Medulla oblongata (tissue), 1 donor: ENCODE measurements around the gene ZNF433.

Experiments used
- DNase-seq: peaks from one replicate; pipeline ENCODE4 v3.0.0-alpha.2; 2015; ENCODE audit errors: extremely low spot score

ZNF433 gene

DNA sequence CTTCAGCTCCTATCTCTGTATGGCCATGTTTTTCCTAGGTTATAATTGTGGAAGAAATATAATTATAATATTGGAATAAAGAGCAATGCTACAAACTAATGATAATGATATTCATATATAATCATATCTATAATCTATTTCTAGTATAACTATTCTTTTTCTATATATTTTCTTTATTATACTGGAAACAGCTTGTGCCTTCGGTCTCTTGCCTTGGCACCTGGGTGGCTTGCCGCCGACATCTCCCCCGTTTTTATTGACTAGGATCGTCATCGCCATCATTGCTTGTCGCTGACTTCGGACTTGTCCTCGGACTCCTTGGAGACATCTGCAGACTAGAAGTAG, 46.4 kb downstream of the ZNF433 start:
- no peak for DNase-seq

DNA sequence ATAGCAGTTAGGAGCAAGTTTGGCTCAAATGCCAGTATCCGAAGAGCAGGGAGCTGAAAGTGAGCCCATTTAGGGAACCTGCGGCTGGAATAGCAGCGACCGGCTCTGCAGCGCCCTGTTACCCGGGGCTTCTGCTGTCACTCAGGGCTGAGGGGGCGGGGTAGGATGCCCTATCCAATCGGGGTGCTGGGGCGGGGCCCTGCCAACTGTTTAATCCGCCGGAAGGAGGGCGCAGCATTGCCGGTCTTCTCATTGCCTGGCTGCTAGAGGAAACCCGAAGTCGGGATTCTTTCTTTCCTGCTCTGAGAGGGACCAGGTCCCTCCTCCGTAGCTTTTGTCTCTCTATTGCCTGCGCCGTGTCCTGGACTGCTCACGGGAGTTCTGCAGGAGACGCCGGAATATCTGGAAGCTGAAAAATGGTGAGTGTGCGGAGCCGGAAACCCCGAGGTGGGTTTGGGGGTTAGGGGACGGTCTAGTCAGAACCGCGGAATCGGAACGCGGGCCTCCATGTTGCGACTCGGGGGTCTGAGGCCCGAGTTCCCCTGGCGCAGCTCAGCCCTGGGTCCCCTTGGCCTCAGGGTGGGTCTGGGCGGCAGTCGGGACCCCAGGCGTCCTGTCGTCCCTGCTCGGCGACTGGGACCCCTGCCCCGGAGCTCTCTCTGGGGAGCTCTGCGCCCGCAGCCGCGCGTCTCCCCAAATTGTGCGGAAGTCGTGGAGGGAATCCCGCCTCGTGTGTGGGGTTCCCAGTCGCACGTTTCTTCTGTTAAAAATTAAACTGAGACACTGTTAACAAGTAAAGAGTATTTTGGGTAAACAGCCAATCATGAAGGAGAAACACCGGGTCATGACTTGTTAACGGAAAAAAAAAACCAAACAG, 47.8 kb downstream of the ZNF433 start:
- peak; percentile 96 for DNase-seq

DNA sequence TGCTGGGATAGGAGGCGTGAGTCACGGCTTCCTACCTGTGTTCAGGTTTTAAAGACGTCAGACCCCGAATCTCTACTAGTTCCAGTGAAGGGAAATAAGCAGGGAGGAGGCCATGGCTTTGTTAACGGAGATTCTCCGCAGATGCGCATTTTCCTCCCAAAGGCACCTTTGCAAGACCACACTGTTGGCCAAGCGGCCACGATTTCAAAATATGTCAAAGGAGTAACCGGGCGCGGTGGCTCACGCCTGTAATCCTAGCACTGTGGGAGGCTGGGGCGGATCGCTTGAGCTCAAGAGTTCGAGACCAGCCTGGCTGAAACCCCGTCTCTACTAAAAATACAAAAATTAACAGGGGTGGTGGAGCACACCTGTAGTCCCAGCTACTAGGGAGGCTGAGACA, 48.7 kb downstream of the ZNF433 start:
- no peak for DNase-seq

DNA sequence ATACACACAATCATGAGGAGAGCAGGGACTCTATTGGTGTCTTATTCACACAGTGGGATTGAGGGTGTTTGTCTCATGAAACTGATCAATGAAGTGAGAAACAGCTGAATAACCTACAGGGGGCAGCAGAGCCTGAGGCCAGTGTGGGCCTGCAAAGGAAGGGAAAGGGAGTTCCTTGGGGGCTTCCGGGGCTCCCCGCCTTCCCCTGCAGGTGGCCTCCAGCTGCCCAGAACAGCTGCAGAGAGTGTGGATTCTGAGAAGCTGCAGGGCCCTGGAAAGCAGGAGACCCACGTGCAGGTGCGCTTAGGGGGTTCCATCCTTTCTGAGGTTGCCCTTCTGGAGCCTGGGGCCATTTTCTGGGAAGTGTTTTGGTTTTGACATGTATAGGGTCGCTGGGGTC, 50.5 kb downstream of the ZNF433 start:
- no peak for DNase-seq

DNA sequence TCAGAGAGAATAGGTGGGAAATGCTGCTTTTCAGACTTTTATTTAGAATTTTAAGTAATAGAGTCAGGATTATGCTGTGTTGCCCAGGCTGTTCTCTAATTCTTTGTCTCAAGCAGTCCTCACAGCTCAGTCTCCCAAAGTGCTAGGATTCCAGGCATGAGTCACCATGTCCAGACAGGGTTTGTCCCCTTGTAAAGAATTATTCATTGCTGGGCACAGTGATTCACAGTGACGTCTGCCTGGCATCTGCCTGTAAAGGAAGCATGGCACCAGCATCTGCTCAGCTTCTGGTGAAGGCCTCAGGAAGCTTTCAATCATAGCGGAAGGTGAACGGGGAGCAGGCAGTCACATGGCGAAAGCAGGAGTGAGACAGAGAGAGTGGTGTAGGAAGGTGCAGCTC, 53.0 kb downstream of the ZNF433 start:
- no peak for DNase-seq

DNA sequence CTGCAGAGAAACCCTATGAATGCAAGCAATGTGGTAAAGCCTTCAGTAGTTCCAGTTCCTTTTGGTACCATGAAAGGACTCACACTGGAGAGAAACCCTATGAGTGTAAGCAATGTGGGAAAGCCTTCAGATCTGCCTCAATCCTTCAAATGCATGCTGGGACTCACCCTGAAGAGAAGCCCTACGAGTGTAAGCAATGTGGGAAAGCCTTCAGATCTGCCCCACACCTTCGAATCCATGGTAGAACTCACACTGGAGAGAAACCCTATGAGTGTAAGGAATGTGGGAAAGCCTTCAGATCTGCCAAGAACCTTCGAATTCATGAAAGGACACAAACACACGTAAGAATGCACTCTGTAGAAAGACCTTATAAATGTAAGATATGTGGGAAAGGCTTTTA, 56.0 kb downstream of the ZNF433 start:
- DNase-seq, result no peak

DNA sequence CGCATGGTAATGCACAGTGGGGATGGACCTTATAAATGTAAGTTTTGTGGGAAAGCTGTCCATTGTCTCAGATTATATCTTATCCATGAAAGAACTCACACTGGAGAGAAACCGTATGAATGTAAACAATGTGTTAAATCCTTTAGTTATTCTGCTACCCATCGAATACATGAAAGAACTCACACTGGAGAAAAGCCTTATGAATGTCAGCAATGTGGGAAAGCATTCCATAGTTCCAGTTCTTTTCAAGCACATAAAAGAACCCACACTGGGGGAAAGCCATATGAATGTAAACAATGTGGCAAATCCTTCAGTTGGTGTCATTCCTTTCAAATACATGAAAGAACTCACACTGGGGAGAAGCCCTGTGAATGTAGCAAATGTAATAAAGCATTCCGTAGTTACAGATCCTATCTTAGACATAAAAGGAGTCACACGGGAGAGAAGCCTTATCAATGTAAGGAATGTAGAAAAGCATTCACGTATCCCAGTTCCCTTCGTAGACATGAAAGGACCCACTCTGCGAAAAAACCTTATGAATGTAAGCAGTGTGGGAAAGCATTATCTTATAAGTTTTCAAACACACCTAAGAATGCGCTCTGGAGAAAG, 56.9 kb downstream of the ZNF433 start:
- DNase-seq, result no peak

DNA sequence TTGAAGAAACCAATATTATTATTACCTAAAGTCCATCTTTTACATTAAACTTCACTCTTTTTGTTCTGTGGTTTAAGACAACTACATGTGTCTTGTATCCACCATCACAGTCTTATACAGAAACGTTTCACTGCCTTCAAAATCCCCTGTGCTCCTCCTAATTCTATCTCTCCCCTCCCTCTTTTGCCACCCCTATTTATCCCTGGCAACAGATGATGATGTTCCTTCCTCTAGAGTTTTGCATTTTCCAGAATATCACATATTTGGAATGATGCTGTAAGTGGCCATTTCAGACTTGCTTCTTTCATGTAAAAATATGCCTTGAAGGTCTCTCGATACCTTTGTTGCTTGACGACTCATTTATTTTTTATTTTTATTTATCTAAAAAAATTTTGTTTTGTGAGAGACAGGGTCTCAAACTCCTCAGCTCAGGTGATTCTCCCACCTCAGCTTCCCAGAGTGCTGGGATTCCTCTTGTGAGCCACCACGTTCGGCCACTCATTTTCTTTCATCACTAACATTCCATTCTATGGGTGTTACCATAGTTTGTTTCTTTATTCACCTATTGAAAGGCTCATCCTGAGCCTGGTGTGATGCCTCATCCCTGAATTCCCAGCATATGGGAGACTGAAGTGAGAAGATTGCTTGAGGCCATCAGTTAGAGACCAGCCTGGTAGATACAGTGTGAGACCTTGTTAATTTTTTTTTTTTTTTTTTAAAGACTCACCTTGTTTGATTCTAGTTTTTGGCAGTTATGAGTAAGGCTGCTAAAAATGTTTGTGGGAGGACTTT, 62.3 kb downstream of the ZNF433 start:
- no peak for DNase-seq

DNA sequence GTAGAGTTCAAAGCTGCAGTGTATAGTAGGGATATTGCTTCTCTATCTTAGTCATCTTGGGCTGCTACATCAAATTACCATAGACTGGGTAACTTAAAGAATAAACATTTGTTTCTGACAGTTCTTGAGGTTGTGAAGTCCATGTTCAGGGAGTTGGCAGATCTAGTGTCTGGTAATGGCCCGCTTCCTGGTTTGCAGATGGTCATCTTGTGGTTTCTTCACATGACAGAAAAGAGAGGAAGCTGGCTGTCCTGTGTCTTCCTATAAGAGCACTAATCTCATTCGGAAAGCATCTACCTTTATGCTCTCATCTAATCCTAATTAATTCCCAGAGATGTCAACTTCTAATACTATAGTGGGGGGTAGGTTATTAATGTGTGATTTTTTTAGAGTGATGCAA, 64.4 kb downstream of the ZNF433 start:
- peak; percentile 65 for DNase-seq

DNA sequence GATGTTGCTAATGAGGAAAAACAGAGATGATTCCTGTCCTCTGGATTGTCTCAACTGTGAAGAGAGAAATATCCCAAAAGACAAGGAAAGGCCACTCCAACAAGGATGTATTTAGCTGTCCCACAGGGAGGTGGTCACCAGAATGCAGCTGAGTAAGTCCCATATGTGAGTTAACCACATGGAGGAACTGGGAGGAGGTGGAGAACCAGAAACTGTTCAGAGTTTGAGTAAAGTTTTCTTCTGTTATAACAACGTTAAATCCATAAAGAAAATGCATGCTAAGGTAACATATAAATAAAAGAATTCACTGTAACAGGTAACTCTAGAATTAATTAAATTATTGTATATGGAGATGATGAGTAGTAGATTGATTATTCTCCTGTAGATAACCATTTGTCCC, 65.3 kb downstream of the ZNF433 start:
- DNase-seq, result no peak

DNA sequence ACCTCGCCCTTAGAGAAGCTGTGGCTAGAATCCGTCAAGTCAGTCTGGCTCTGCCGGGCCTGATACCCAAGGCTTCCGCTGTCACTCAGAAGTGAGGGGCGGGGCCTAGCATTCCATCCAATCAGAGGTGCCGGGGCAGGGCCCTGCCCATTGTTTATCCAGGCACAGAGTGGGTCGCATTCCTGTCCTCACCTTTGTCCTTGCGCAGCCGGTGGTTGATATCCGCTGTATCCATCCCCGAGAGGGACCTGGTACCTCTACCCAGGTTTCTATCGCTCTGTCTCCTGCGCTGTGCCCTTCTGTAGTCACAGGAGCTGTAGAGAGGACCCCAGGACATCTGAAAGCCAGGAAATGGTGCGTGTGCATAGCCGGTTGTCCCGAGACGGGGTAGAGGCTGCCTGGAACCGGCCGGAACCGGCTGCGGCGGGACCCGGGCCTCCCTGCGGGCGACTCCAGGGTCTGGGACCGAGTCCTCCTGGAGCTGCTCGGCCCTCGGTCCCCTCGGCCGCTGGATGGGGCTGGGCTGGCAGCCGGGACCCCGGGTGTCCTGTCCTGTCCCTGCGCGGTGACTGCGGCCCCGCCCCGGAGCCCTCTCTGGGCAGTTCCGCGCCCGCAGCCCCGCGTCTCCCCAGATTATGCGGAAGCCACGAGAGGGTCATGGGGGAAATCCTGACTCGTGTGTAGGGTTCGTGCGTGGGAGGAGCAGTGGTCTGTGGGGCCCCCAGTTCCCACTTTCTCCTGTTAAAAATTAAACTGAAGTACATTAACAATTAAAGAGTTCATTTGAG, 70.4 kb downstream of the ZNF433 start, which contains the start of gene ZNF763:
ZNF763 (plus strand) TSS at position 183 of the 788 bp plus-strand sequence; CDS start at position 352, 169 bp downstream.
- peak; percentile 98 for DNase-seq
